Activated CD8-positive, alpha-beta memory T cell treated with anti-CD3 and anti-CD28 coated beads for 4 hours (primary cell): ENCODE measurements around the gene HOXA3.
A peak's percentile ranks its signal among the peaks of the same experiment; 100 is the strongest.

ENCODE experiments used
- DNase-seq, 2 donors: peaks; one replicate each; pipeline ENCODE4 v3.0.0-alpha.2; 2020; ENCODE audit warnings: low read depth in 2 of 2

The HOXA3 gene

GRCh38 chr7:27143023-27143949 is 9.1 kb downstream of the HOXA3 start, which contains the start of gene HOXA5:
Gene HOXA5, minus strand, starts transcription at chr7:27143681. Its CDS starts 74 bp downstream, at chr7:27143607.
- no peak for DNase-seq

DNA sequence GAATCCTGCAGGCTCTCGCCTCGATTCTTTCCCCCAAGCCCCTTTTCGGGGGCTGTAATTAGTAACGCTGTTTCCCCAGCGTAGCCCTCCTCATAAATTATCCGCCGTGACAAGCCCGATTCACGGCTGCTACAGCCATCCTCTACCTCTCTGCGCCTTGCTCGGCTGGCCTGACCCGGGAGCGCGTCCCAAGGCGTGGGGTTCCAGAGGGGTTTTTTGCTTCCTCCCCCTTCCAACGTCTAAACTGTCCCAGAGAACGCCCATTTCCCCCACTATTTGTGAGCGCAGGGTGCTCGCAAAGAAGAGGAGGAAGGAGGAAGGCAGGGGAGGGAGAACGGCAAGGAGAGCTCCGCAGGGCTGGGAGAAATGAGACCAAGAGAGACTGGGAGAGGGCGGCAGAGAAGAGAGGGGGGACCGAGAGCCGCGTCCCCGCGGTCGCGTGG is 9.8 kb downstream of the HOXA3 start:
- no peak for DNase-seq

GRCh38 chr7:27141923-27142579 is 10.3 kb downstream of the HOXA3 start:
- DNase-seq, result no peak

DNA sequence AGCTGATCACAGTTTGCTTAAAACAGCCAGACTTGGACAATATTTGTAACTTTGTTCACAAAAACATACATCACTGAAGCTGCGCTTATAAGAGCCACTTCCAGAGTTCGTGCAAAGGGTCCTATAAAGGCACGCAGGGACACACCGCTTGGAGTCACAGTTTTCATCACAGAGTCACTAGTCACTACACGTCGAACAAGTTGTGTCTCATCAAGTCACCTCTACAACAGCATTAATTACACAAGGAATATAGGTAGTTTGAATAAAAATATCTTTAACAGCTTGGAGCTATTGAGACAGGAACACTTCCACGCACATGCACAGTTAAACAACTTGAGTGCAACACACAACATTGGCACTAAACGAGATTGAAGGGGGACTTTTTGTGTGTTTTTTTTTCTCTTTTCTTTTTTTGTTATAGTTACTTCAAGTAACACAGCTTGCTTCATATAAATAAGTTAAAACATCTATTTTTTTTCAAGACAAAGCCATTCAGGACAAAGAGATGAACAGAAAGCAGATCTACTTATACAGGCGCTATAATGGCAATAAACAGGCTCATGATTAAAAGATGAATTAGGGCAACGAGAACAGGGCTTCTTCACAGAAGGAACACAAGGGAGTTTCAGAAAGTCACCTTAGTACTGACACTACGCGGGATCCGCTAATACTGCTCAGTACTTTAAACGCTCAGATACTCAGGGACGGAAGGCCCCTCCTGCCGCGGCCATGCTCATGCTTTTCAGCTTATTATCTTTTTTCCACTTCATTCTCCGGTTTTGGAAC is 11.1 kb downstream of the HOXA3 start:
- DNase-seq, result no peak

GRCh38 chr7:27140126-27140857 is 12.1 kb downstream of the HOXA3 start:
- DNase-seq, result no peak

DNA sequence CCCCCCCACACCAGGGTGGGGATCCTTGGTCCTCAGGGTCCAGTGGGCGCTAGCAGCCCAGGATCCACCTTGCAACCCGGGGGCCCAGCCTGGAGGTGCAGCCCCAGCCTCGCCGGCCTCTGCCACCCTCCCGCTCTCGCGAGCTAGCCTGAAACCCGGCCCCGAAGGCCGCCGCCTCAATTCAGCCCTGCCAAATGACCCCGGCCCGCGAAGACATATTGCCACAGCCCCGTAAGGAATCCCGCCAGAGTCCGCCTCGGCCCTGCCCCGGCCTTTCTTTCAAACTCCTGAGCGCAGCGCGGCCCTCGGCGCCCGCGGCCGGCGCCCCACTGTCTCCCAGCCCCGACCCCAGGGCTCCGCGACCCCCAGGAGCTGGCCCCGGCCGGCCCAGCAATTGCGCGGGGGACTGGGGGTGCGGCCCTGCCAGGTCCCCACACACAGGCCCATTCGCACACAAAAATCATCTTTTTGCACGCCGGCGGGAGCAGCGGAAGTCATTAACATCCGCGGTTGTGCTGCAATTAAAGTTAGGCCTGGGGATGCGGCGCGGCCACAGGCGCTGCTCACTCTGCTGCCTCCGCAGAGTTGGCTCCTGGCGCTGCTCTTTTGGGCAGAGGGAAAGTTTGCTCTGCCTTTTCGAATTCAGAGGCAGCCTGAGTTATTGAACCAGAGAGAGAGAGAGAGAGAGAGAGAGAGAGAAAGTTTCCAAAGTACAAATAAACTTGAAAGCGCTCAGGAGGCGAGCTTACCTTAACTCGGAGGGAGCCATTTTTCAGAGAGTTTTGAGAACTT is 12.9 kb downstream of the HOXA3 start:
- DNase-seq, result no peak

DNA sequence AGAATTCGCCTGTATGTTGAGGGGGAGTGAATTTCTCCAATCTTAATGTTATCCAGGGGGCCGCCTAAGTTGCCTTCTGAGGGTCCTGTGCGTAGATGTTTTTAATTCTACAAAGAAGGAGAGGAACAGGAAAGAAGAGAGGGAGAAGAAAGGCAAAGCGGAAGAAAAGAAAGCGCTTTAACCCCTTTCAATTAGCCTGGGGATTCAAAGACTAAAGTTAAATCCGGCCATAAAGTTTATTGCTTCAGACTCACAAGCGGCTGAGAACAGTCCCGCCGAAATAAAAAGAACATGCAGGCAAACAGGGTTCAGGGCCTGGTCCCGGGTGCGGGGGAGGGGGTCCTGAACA is 13.4 kb downstream of the HOXA3 start:
- DNase-seq, result no peak

DNA sequence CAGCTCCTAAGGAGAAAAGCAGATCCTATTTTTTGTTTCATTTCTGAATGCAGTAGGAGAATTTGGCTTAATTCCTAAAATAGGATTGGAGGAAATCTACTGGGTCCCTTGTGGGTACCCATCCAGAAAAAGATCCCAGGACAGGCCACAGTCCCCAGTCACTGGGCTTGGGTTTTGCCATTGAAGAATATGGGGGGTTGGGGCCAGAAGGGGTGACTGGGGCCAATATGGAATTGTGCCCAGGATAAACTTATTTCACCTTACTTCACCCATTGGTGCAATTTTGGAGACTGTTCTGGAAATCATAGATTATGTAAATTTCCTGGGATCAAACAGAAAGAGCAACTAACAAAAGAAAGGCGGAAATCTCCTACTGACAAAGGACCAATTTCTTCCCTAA is 13.9 kb downstream of the HOXA3 start:
- no peak for DNase-seq

GRCh38 chr7:27137640-27138315 is 14.6 kb downstream of the HOXA3 start:
- no peak for DNase-seq

DNA sequence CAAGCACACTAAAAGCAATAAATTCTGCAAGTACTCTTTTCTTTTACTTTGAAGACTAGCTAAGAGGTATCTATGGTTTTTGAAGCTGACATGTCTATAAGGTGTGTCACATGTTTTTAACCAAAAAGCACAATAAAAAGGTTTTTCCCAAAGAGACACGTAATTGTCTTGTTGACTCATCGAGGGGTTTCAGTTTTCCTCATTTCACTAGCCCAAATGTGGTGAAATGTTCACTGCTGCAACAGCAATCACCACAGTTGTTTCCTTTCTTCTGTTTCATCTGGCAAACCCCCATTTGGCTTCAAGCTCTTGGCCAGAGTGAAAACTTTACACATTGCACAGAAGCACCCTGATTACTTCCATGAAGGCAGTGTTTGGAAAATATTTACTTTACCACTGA is 18.0 kb downstream of the HOXA3 start:
- DNase-seq, result no peak

DNA sequence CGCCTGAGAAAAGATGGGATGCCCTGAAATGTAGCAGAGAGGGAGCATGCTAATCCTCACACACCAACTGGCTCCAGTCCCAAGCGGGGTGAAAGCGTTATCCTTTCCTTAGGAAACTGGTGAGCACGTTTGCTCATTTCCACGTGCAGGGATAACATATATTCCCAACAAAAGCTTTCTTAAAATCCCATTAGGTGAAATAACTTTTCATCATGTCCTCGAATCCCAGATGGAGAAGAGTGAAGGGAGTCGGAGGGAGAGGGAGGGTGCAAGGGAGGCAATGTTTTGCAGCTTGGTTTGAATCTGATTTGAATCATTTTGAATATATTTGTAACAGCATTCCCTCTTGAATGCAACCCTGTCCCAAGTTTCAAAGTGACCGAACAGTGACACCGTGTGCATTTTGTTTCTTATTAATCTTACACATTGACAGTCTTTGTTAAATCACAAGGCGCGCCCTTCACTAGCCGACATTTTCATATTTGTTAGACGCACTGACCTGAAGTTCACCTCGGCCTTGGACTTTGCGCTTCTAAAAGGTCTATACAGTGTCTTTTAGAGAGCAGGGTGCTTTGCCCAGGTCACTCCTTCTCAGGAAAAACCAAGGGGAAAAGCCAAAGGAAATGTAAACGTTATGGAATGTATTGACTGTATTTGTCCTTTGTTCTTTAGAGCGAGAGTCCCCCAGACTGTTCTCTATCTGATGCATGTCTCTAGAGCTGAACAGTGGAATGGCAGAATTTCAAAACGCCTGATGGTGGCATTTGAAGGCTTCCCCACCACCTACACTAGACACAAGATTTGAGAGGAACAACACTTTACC is 18.8 kb downstream of the HOXA3 start:
- DNase-seq, result no peak

DNA sequence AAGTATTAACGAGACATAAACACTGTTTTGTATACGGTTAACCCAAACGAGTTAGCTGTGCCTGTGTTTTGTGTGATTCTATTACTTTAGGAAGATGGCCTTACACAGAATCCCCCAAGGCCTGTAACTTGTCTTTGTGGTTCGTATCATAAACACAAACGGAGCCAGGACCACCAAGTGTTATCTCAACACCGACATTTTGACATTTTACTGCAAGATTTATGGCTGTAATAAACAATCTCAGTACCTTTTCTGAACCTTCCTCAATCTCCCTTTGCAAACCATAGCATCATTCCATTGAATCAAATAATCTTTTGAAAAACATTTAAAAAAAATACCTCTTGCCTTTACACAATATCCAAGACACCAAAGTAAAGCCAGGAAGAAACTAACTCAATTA is 19.4 kb downstream of the HOXA3 start:
- no peak for DNase-seq

DNA sequence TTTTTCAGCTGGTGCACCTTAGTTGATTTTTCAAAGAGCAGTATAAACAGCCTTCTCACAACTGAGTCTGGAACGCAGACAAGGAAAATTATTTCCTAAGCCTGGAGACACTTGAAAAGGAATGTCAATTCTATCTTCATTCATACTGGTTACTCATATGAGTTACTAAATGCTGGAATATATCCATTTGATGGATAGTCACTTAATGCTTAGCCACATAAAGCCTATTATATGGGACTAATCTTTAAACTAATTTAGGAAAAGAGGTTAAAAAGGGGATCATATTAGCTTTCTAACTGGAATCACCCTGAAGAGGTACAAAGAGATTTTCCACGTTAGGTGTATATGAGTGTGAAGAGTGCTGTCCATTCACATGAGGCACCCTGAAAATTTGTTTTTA is 20.2 kb downstream of the HOXA3 start:
- no peak for DNase-seq

GRCh38 chr7:27131390-27131819 is 21.0 kb downstream of the HOXA3 start:
- DNase-seq, result no peak

DNA sequence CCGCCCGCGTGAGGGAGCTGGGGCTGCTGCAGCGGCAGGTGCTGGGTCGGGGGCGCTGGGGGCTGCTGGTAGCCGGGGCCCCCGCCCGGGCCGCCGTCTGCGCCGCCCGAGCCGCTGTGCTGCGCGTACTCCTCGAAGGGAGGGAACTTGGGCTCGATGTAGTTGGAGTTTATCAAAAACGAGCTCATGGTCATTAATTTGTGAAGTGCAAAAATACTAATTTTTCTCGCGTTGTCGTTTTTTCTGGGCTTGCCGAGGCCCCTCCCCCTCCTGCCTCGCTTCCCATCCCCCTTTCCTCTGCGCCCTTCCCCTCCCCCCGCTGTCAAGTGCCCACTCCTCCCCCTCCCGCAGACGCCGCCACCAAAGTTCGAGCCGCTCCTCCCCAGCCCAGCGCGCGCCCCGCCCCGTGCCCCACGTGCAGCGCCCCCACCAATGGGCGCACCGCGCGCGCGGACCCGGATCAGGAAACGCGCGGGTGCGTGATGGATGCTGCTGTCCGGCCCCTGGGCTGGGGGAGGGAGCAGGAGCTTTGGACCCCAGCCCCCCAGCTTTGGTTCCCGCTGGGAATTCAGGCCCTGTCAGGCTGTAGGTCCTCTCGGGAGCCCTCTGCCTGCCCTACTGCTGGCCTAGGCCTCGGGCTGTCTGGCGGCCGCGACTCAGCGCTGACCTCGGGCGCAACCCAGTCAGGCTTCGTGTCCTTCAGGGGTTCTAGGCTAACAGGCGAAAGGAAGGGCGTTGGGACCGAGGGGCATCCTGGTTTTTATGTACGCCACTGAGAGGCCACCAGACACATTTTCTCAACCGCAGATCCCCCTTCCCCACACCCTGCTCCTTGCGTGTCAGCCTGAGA is 21.6 kb downstream of the HOXA3 start, which contains the start of gene HOXA4:
Gene HOXA4 (minus strand): TSS at position 218 of the 850 bp plus-strand sequence. CDS start 24 bp downstream, at position 194.
- peak; percentile 39 to 54 for DNase-seq

GRCh38 chr7:27129729-27130539 is 22.4 kb downstream of the HOXA3 start:
- DNase-seq, result no peak
